ENCODE results near the gene TECPR2. TPM values are rescaled to one million over a fixed set of nuclear protein-coding genes. Genes with fewer than 3 reads are reported as not detected.

The TECPR2 gene
- total and polyA plus RNA-seq, 4 donors, result 2.0 to 12.6 (median 5.2) TPM

GRCh38 chr14:102335163-102335562 is 27.6 kb upstream of the TECPR2 start:
- WGBS, result 95% methylated on average over 7 of the region's 7 CpGs
- Histone ChIP-seq H3K4me3 (ENCODE audit: low read depth in 1 of 3, low read length in 3 of 3) (no peak overlapping the region), H3K4me1 (ENCODE audit: control insufficient read depth in 4 of 4, insufficient read depth in 4 of 4, low read length in 3 of 4) (no peaks in the 10 kb centered on the region), H3K27me3 (ENCODE audit: control insufficient read depth in 4 of 4, insufficient read depth in 4 of 4, low read length in 3 of 4) (no peaks in the 10 kb centered on the region), H3K27ac (ENCODE audit: low read depth in 1 of 2, low read length in 2 of 2) (no peak overlapping the region), H3K36me3 (ENCODE audit: control insufficient read depth in 4 of 4, insufficient read depth in 3 of 4, low read depth in 1 of 4, low read length in 3 of 4) (peaks cover 3 to 11% (median 6%) of the 10 kb centered on the region in 4 donors), H3K9me3 (ENCODE audit: control insufficient read depth in 4 of 4, low read length in 3 of 4) (no peaks in the 10 kb centered on the region), H3K9ac (ENCODE audit: low read depth in 1 of 2, low read length in 2 of 2) (no peak overlapping the region)
- no peak for DNase-seq (ENCODE audit: low spot score)
- no peak for TF ChIP-seq TAF1 (conservative IDR thresholded peaks at IDR 0.05)
- no peak for TF ChIP-seq NR2F2 (IDR thresholded peaks at IDR 0.05)
- no peak for TF ChIP-seq HNF4A (conservative IDR thresholded peaks at IDR 0.05)
- no peak for TF ChIP-seq GABPA (IDR thresholded peaks at IDR 0.05 in 1 of 2, conservative IDR thresholded peaks at IDR 0.05 in 1 of 2)
- no peak for TF ChIP-seq RAD21 (IDR thresholded peaks at IDR 0.05)
- no peak for TF ChIP-seq MAX (IDR thresholded peaks at IDR 0.05)

GRCh38 chr14:102338724-102339123 is 24.0 kb upstream of the TECPR2 start:
- Histone ChIP-seq H3K4me3 (ENCODE audit: low read depth in 1 of 3, low read length in 3 of 3) (no peak overlapping the region), H3K27me3 (ENCODE audit: control insufficient read depth in 4 of 4, insufficient read depth in 4 of 4, low read length in 3 of 4) (no peaks in the 10 kb centered on the region), H3K9me3 (ENCODE audit: control insufficient read depth in 4 of 4, low read length in 3 of 4) (no peaks in the 10 kb centered on the region), H3K27ac (ENCODE audit: low read depth in 1 of 2, low read length in 2 of 2) (no peak overlapping the region), H3K4me1 (ENCODE audit: control insufficient read depth in 4 of 4, insufficient read depth in 4 of 4, low read length in 3 of 4) (no peaks in the 10 kb centered on the region), H3K9ac (ENCODE audit: low read depth in 1 of 2, low read length in 2 of 2) (no peak overlapping the region), H3K36me3 (ENCODE audit: control insufficient read depth in 4 of 4, insufficient read depth in 3 of 4, low read depth in 1 of 4, low read length in 3 of 4) (peaks cover 8 to 35% (median 11%) of the 10 kb centered on the region in 4 donors)
- TF ChIP-seq MAX (IDR thresholded peaks at IDR 0.05) (no peak), JUND (IDR thresholded peaks at IDR 0.05) (no peak), ATF3 (IDR thresholded peaks at IDR 0.05) (no peak), REST (IDR thresholded peaks at IDR 0.05) (no peak), RAD21 (IDR thresholded peaks at IDR 0.05) (no peak), EGR1 (IDR thresholded peaks at IDR 0.05; ENCODE audit: low read depth in 2 of 2) (no peak), SP1 (IDR thresholded peaks at IDR 0.05) (no peak), NR2F2 (IDR thresholded peaks at IDR 0.05) (no peak), YY1 (IDR thresholded peaks at IDR 0.05) (no peak), ZBTB33 (IDR thresholded peaks at IDR 0.05) (no peak), TAF1 (conservative IDR thresholded peaks at IDR 0.05) (no peak), HNF4A (conservative IDR thresholded peaks at IDR 0.05) (no peak), RXRA (IDR thresholded peaks at IDR 0.05) (no peak), HNF4G (IDR thresholded peaks at IDR 0.05) (no peak), GABPA (IDR thresholded peaks at IDR 0.05 in 1 of 2, conservative IDR thresholded peaks at IDR 0.05 in 1 of 2) (no peak), CTCF (IDR thresholded peaks at IDR 0.05; ENCODE audit: low read depth, low read length, missing input control) (no peak), FOXA2 (IDR thresholded peaks at IDR 0.05) (no peak), FOXA1 (IDR thresholded peaks at IDR 0.05) (no peak)
- no peak for DNase-seq (ENCODE audit: low spot score)
- 94% methylated on average over 9 of the region's 9 CpGs for WGBS
